Stimulated activated CD4-positive, alpha-beta T cell treated with anti-CD3 and anti-CD28 coated beads, TNF-alpha, amount 100 ng/mL, for 48 hours (primary cell): ENCODE results near the gene PSMD6.

Experiments used
- DNase-seq, 3 donors: peaks; one replicate each; pipeline ENCODE4 v3.0.0-alpha.2; 2020; ENCODE audit warnings: low read depth in 3 of 3

Gene PSMD6

DNA sequence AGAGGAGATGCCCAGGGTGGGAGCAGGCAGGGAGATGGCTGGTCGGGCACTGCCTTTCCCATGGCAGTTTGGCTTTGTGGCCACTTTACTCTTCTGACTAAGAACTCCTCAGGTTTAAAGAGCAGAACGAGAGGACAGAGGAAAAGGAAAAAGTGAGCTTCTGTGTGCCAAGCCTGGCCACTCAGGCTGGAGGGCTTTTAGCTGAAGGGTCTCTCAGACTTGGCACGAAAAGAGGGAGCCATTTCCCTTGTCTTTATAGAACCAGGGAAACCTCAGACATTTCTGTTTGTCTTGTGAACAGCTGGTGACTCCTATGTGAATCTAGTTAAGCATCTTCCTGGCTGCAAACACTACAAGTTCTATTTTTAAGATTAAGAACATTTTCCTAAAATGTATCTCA lies 23.3 kb upstream of the PSMD6 start:
- no peak for DNase-seq

DNA sequence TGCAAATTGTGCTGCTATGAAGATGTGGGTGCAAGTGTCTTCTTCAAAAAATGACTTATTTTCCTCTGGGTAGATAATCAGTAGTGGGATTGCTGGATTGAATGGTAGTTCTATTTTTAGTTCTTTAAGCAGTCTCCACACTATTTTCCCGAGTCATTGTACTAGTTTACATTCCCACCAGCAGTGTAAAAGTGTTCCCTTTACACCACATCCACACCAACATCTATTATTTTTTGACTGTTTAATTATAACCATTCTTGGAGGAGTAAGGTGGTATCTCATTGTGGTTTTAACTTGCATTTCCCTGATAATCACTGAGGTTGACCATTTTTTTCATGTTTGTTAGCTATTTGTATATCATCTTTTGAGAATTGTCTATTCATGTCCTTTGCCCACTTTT lies 19.7 kb upstream of the PSMD6 start:
- DNase-seq, result no peak

DNA sequence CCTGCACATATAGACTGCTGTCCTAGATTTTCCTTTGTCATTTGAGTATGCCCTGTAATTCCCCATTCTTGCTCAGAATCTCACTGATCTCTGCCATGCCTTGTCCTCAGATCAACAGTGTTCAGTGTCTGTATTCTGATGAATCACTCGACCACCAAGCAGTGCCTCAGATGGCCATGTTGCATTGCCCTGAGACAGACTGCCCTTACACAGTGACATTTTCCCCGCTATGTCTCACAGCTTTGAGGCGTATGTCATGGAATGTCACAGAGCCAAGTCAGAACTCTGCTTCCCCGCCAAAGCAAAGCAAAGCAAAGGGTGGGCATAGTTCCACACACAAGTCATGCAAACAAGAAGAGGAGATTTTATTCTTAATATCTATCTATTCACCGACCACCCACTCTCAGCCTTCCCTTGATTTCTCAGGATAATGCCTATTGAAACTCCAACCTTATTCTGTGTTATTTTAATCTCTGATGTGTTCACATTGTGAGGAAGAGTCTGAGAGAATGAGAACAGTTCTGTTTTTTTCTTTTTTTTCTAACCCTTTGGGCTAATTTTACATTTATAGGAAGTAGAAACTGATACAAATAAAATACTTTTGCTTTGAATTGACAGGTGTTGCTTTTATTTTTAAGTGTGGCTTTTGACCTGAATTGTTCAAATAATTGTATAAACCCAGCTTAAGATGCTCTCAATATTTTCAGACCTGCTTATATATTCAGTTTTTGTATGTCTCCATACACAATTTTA lies 16.9 kb upstream of the PSMD6 start:
- DNase-seq, result no peak

DNA sequence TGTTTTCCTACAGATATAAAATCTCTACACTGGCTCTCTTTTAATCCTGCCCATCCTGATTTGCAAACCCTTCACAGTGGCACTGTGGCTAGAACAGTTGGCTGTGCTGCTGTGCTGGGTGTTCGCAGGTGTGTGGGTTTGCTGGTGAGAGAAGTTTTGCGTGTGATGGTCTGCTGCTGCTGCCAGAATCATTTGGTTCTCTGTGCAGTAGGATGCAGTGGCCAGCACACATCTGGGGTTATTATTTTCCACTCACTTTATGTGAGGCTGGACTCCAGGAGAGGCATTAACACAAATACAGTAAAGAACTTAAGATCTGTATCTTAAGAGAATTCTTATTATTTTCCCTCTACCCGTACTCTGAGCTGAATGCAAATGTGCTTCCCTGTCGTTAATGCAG lies 16.0 kb upstream of the PSMD6 start:
- no peak for DNase-seq

DNA sequence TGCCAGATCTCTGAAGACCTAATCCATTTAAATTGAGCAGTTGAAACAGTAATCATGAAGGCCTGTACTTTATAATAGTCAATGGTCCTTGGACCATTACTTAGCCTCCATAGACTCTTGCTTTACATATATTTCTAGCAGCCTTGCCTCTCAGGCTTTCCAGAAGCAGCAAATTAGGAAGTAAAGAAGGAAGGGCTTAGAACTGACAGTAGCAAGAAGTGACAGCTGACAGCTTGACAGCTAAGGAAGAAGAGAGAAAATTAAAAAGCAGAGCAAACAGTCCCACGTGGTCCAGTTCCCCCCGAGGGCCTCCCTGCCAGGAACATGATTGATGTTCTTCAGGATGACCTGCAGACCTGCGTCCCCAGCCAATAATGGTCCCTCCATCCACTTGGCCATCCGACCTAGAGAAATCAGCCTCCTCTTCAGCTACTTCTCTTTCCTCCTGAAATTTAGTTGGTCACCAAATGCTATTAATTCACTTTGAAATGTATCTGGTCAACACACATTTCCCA lies 15.0 kb upstream of the PSMD6 start:
- DNase-seq, result no peak

DNA sequence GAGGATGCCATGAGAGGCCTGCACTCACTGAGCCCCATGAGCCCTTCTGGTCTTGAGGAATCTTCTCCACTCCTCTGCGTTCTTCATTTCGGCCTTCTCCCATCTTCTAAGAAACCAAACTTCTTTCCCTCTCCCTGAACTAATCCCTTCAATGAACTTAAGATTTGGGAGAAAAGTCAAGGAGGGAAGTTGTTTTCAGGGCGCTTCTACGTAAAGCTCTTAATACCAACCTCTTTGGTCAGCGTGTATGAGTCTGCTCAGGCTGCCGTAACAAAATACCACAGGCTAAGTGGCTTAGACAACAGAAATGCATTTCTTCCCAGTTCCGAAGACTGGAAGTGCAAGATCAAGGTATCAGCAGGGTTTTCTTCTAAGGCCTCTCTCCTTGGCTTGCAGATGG lies 13.8 kb upstream of the PSMD6 start:
- no peak for DNase-seq

DNA sequence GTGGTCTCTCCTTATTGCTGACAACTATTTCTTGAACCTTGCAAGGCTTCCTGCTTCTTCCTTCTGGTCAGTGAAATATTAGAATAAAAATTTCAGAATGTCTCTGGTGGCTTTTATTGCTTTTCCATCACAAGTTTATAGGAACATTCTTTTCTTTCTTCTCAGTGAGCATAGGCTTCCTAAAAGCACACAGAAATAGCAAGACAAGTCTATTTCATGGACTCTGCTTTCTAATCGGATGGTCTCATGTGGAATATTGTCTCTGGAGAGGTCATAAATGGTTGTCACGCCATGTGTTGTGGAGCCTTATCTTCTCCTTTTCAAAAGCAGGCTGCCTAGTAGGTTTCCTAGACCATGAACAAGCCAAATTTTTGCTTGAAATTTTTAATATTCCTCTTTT lies 9.8 kb upstream of the PSMD6 start:
- no peak for DNase-seq

DNA sequence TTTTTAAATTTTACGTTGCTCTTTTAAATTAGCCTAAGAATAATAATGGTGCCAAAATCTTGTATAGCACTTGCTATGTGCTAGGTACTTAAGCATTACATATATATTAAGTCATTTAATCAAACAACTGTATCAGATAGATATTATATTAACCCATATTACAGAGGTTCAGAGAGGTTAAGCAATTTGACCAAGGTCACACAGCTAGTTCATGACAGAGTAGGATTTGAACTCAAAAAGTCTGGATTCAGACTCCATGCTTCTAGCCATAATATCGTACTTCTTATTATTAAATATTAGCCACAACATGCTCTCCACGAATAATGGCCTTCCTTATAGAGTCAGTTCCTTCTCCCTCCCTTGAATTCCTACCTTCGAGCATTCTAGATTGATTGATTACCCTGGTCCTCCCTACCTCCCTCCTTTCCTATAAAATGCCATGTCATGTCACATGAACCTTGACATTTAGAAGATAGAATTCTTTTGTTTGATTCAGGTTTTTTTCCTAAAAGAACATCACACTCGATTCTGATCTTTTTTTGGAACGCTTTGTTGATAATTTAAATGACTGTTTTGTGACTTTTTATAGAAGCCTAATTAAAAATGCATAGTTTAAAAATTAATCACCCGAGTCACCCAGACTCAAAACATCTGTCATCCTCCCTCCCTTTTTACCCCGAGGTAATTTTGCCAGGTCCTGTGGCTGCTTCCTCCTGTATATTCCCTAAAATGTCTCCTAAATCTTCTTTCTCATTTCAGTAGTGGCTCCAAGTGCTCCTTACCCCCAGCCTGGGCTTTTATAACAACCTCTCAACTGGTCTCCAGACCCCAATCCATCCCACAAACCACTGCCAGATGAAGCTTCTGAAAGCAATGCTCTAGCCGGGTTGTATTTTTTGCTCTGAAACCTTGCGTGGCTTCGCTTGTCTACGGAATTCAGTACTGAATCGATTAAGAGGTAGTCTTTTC lies 8.5 kb upstream of the PSMD6 start:
- no peak for DNase-seq

DNA sequence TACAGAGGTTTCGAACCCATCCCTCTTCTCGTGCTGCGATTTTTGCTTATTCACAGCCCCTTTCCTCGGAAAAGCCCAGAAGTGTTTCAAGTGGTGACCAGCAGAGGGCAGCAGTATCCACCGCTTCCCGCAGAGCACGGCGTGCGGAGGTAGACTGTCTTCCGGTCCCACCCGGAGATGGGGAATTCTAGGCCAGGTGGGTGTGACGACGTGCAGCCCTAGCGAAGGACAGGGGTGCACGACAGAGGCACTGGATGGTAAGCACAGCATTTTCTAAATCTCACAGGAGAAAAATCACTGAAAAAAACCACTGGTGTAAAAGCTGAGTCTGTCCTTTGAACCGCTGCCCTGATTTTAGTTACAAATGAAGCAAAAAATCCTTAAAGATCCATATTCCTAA lies 7.4 kb upstream of the PSMD6 start:
- peak; percentile 50 to 75 (median 57) for DNase-seq

DNA sequence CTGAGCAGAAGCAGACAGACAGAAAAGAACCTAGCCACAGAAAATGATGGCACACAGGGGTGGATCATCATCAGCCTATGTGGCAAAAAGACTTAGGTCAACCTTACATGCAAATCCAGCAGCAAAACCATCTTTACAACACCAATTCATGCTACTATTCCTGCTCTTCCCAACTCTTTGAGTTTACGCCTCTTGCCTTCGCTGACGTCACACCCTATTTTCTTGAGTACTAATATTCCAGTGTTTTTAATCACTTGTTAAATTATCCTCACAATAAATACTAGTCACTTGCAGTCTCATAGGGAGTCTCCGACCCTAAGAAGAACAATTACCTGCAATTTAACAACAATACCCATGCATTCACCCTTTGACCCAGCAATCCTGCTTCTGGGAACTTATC lies 6.0 kb upstream of the PSMD6 start:
- no peak for DNase-seq

DNA sequence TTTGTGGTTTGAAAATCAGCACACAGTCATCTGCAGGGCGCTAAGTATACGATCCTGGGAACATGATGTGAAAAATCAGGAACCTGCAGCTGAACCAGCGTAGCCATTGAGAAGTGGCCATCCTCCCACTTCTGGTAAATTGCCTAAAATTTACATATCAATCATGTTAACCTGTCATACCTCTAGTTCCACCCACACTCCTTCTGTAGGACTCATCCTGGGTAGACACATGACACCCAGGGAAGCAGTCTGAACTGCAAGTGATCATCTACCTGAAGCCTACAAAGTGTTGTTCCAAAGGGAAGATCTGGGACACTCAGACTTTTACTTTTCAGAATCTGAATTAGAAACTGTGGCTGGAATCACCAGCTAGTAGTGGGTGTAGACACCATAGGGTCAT lies 5.5 kb upstream of the PSMD6 start:
- no peak for DNase-seq

DNA sequence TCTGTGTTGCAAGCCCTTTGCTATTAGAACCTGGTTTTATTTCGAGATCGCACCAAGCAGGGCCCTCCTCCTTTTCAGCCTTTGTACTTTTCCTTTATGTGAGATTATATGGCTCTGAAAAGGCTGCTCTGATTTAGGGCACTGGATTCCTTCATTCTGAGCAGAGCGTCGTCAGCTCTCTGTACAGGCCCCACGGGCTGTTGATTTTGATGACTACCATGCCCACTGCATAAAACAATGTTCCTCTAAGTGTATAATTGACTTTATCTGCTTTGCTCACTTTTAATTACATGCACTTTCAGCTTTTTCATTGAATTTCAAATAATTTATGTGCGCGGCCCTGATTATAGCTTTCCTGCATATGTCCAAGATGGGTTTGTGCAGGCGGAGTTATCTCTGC lies 4.4 kb upstream of the PSMD6 start:
- no peak for DNase-seq

DNA sequence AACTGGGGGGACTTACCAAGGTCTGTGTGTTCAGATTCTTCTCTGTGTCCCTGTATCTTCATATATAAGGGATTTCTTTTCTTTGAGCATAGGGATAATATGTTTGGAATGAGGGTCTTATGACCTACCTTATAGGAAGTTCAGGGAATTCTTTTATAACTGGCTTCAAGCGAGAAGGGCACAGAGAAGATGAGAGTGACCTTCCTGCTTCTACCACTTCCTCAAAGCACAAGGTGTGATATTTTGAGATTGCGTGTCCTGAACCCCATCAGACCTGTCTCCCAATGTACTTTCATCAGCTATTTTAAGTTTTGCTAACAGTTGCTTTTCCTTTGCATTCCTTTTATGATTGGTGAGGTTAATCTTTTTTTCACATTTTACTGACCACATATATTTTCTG lies 3.1 kb upstream of the PSMD6 start:
- no peak for DNase-seq

DNA sequence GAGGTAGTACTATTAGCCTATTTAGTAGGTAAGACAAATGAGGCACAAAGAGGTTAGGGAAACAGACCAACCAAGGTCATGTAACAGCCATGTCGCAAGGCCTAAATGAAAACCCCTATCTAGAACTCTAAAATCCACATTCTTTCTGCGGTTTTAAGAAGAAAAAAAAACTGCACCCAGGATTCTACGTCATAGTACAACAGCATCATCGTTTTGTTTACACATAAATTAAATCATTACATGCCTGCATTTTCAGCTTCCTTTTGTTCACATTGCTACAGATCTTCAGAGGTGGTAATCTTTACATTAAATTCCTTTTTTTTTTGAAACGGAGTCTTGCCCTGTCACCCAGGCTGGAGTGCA lies 548 bp upstream of the PSMD6 start:
- DNase-seq, result no peak

DNA sequence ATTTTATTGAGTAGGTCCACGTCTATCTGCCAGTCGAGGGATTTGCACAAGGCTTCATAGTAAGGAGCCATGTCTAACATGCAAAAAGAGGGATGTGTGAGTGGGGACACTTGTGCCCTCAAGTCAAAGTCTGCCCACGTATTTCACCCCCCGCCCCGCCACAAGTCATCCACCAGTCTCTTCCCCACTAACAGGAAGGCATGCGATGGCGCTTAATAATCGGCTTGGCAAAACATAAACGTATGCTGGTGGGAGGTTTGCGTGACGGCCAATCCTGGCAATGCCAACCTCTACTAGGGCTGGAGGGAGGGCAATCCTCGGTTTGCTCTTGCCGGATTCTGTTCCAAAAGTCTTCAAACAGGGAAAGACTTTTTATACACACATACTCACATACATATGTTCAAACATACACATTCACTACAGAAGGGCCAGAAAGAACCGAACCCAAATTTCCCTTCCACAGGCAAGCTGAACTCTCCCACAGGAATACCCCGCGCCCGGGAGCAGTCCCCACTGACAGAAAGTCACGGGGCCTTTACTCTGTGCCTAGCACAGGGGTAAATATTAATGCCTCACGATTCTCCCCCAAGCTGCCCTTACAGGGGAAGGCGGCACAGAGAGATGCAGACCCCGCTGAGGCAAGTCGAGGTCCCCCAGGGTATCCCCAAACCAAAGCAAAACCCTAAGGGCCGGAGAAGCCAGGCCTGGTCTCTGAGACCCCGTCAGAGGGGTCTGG lies 675 bp downstream of the PSMD6 start:
- DNase-seq, result peak in 1 of 3 donors; percentile 21

DNA sequence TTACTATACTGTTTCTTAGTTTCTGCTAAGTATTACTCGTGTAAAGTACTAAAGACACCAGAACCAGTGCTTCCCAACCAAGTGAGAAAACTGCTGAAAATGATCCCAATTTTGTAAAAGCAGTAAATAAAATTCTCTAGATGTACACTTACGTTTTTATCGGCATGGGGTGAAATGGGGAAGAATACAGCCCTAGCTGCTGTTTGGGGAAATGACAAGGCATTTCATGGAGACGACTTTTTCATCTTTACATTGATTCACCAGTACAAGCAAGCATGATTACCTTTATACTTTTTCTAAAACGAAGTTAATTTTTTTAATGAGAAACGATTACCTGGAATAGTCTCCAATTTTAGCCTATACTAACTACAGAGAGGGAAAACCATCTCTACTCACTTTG lies 1.4 kb downstream of the PSMD6 start:
- DNase-seq, result no peak

DNA sequence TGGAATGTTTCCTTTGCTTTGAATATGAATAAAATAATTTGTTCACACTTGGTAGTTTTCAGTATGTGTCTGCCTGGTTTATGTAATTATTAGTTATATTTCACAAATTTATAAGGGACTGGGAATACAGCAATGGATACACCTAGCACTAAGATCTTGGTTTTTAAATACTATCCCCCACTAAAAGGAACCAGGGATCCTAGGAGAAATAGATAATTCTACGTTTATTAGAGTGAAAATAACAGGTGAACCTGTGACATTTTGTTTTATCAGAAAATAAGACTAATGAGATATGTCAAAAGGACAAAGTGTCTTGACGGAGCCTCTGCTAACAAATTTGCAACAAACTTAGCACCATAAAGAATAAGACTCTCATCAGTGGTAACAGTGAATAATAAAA lies 3.4 kb downstream of the PSMD6 start:
- DNase-seq, result no peak

DNA sequence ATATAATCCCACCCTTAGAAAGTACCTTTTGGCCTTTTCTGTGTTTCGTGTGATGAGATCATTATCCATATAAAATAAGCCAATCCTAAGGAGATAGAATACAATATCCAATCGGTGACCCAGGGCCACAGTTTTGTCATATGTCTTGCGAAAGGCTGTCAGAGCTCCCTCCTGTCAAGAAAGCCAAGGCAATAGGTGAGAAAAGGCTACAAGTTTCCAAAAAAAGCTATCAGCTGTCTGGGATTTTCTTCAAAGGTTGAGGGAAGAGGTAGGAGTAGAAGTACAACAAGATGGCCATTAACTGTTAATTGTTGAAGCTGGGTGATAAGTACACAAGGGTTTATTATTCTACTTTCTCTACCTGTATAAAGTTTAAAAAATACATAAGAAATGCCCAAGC lies 4.0 kb downstream of the PSMD6 start:
- no peak for DNase-seq

DNA sequence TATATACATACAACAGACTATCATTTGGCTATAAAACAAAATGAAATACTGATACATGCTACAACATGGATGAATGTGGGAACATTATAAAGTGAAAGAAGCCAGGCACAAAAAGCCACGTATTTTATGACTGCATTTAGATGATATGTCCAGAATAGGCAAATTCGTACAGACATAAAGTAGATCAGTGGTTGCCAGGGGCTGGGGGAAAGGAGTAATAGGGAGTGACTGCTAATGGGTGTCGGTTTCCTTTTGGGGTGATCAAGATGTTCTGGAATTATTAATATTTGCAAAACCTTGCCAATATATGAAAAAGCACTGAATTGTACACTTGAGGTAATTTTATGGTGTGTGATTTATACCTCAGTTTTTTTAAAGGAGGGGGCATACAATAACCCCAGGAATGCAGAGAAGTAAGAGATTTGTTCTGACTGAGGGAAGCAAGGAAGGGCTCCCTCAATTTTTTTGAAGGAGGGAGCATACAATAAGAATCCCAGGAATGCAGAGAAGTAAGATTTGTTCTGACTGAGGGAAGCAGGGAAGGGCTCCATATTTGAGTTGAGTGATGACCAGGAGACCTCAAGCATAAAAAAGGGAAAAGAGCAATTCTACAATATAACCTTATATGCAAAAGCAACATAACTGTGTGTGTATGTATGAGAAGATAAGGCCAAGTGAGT lies 6.2 kb downstream of the PSMD6 start:
- DNase-seq, result no peak

DNA sequence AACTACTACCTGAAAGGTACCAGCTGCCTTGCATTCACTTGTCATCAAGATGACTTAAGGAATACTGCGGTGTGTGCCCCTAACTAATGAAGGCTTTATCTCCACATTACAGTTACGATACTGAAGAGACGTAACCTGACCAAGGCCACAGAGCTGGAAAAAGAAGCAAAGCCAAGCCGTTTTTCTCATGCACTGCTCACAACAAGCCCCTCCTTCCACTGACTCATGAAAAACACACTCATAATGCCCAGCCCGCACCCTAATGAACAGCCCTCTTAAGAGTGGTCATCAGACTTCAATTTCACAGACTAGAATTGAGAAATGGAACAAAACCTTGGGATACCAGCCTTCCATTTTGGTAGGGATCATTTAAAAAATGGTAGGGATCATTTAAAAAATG lies 11.6 kb downstream of the PSMD6 start:
- no peak for DNase-seq

DNA sequence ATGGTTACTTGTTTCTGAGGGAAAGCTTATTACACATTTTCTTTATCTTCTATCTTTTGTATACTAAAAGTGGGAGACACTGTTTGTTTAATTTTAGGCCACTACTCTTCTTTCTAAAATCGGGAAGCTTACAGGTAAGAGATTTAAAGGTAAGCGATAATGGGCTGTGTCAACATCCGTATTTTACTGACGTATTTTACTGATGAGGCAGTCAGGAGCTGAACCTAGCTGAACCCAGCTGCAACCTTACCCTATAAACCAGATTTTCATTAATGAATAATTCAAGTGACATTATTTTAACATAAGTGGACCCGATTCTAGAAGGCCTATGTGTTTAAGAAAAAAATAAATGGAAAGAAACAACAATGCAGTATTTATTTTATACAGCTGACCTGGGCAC lies 13.1 kb downstream of the PSMD6 start:
- no peak for DNase-seq

DNA sequence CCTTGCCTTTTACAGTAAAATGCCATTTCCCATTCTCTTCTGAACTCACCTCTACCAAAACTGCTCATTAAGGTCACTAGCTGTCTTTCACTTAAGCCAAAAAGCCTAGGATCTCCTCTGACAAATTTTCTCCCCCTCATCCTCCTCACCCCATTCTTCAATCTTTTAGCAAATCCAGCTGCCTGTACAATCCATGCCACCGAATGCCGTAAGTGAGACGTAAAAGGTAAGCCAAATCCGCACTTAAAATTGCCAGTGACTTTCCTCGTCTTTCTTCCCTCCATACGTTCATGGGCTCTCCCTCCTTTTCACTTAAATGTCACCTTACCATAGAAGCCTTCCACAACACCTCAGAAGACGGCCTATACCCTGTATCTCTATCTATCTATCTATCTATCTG lies 13.8 kb downstream of the PSMD6 start:
- no peak for DNase-seq
